Activated CD8-positive, alpha-beta T cell treated with anti-CD3 and anti-CD28 coated beads for 36 hours (primary cell): ENCODE measurements around the gene RPL35A. TPM values are rescaled to one million over a fixed set of nuclear protein-coding genes. Genes with fewer than 3 reads are reported as not detected.

Experiments used
- ATAC-seq: fragments of 200-7000 bp; cut with Tn5 transposase; one replicate; pipeline ENCODE4 v1.10.0; 2021; ENCODE audit warnings: mild to moderate bottlenecking, moderate library complexity
- CTCF ChIA-PET: fragments of 350-600 bp; sonication (Branson Sonifier 250); formaldehyde crosslinking; loops from one replicate; lab custom pipeline; 2021; ENCODE audit warnings: antibody characterized with exemption; lab: Charles Lee
- POLR2A ChIA-PET: fragments of 350-600 bp; sonication (Branson Sonifier 250); formaldehyde crosslinking; loops from one replicate; lab custom pipeline; 2021; ENCODE audit warnings: antibody characterized with exemption; lab: Charles Lee
- DNase-seq: peaks from one replicate; pipeline ENCODE4 v3.0.0-alpha.2; 2020
- H3K27ac Mint-ChIP-seq: one replicate; pipeline ENCODE4 v1.8.0; 2021; ENCODE audit warnings: mild to moderate bottlenecking, mixed read lengths
- H3K27me3 Mint-ChIP-seq: one replicate; pipeline ENCODE4 v1.8.0; 2021; ENCODE audit warnings: mixed read lengths
- H3K36me3 Mint-ChIP-seq: one replicate; pipeline ENCODE4 v1.8.0; 2021; ENCODE audit warnings: low read depth, mixed read lengths
- H3K4me1 Mint-ChIP-seq: one replicate; pipeline ENCODE4 v1.8.0; 2021; ENCODE audit warnings: low read depth, mixed read lengths
- H3K4me3 Mint-ChIP-seq: one replicate; pipeline ENCODE4 v1.8.0; 2021; ENCODE audit warnings: mild to moderate bottlenecking, moderate library complexity, mixed read lengths
- H3K9me3 Mint-ChIP-seq: one replicate; pipeline ENCODE4 v1.8.0; 2021; ENCODE audit warnings: mixed read lengths
- intact Hi-C: fragments of 100-400 bp; cut with micrococcal nuclease; formaldehyde crosslinking; loops from one replicate; pipeline ENCODE4 v1.10.0; 2022
- total RNA-seq, 2 experiments: library from RNA; stranded (reverse); gene quantifications; one replicate each; pipeline ENCODE4 v1.2.3, GENCODE V29; 2021
- TF ChIP-seq, protein P1 (sequence below): fragments of 200-600 bp; IDR thresholded peaks from one replicate; pipeline ENCODE4 v1.8.0; 2022; ENCODE audit warnings: antibody characterized with exemption, mild to moderate bottlenecking

The RPL35A gene
- total RNA-seq, 2 experiments from 2014 or later: 1,685 to 1,707 TPM

DNA sequence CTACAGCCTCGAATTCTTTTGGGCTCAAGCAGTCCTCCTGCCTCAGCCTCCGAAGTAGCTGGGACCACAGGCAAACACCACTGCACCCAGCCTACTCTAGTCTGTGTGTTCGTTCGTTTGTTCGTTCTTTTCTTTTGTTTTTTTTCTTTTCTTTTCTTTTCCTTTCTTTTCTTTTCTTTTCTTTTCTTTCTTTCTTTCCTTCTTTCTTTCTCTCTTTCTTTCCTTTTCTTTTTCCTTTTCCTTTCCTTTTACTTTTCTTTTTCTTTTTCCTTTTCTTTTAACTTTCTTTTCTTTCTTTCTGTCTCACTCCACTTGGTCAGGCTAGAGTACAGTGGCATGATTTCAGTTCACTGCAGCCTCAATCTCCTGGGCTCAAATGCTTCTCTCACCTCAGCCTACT is 46.9 kb downstream of the RPL35A start:
- Mint-ChIP-seq H3K4me3 (no peak overlapping the region), H3K4me1 (no peaks in the 10 kb centered on the region), H3K9me3 (no peaks in the 10 kb centered on the region), H3K36me3 (peaks cover 11% of the 10 kb centered on the region), H3K27me3 (no peaks in the 10 kb centered on the region), H3K27ac (no peak overlapping the region)
- intact Hi-C loops: no loop called here
- ATAC-seq: no peak
- DNase-seq: no peak
- TF ChIP-seq, protein P1, sequence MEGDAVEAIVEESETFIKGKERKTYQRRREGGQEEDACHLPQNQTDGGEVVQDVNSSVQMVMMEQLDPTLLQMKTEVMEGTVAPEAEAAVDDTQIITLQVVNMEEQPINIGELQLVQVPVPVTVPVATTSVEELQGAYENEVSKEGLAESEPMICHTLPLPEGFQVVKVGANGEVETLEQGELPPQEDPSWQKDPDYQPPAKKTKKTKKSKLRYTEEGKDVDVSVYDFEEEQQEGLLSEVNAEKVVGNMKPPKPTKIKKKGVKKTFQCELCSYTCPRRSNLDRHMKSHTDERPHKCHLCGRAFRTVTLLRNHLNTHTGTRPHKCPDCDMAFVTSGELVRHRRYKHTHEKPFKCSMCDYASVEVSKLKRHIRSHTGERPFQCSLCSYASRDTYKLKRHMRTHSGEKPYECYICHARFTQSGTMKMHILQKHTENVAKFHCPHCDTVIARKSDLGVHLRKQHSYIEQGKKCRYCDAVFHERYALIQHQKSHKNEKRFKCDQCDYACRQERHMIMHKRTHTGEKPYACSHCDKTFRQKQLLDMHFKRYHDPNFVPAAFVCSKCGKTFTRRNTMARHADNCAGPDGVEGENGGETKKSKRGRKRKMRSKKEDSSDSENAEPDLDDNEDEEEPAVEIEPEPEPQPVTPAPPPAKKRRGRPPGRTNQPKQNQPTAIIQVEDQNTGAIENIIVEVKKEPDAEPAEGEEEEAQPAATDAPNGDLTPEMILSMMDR: no peak
- ChIA-PET CTCF (interaction anchor here (0.7 to 1.1 kb wide), 3 partner anchors 9 to 74 kb away, joined by 3 to 4 read pairs (median 3); no protein-coding TSS in a partner anchor), POLR2A (no interaction called here)

DNA sequence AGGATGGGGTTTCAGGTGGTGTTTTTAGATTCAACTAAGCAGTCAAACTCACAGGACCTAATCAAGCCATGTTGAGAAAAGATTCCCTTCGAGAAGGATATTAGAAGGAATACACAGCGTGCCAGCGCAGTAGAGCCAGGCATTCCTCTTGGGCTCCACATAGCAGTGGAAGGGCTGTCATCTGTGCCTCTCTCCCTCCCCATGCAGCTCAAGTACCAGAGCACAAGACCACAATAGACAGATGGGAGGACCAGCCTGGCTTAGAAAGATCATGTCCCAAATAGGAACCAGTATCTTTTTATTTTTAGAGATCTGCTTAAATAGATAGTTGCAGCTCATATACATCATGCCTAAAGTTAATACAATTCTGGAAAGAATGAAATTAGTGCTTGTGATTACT is 47.9 kb downstream of the RPL35A start:
- no peaks in the 10 kb centered on the region for H3K27me3 Mint-ChIP-seq
- intact Hi-C loops: no loop called here
- H3K36me3 Mint-ChIP-seq: peaks cover 4% of the 10 kb centered on the region
- CTCF ChIA-PET: interaction anchor here (1.4 to 1.5 kb wide), 2 partner anchors 34 to 92 kb away, joined by 3 read pairs; no protein-coding TSS in a partner anchor
- no peak for ATAC-seq
- no peaks in the 10 kb centered on the region for H3K9me3 Mint-ChIP-seq
- DNase-seq: no peak
- no peak overlapping the region for H3K27ac Mint-ChIP-seq
- H3K4me3 Mint-ChIP-seq: no peak overlapping the region
- POLR2A ChIA-PET: no interaction called here
- no peaks in the 10 kb centered on the region for H3K4me1 Mint-ChIP-seq
- TF ChIP-seq, protein P1: no peak

Other genes starting within 250 kb of the RPL35A start
- 10 to 100 TPM; 27.3 to 27.7 TPM for gene RUBCN, start 213.3 kb upstream of the RPL35A start, total RNA-seq
- 10 to 100 TPM; 25.4 to 27.0 TPM for gene FYTTD1, start 200.3 kb upstream of the RPL35A start, total RNA-seq
- gene LRCH3, start 158.9 kb upstream of the RPL35A start, total RNA-seq: 10 to 100 TPM; 43.8 to 53.5 TPM
- 10 to 100 TPM in 1 of 2 experiments, 1 to 10 TPM in 1; 6.3 to 10.4 TPM for gene LMLN, start 10.0 kb downstream of the RPL35A start, total RNA-seq